GM23338 (cell line): Measurements from ENCODE around the gene COL1A2. TPM values are rescaled to one million over a fixed set of nuclear protein-coding genes. Genes with fewer than 3 reads are reported as not detected.

Experiments
- ATAC-seq: fragments of 200-7000 bp; cut with Tn5 transposase; 3 replicates; pipeline ENCODE4 v1.9.1; 2020
- DNase-seq: peaks from one replicate; pipeline ENCODE4 v3.0.0-alpha.2; 2015; ENCODE audit warnings: low spot score
- H2AFZ ChIP-seq: fragments of 200-600 bp; sonication (generic); 2 replicates; pipeline ENCODE4 v1.8.0; 2016; ENCODE audit warnings: antibody characterized with exemption, mild to moderate bottlenecking, moderate library complexity
- H3F3A ChIP-seq: fragments of 200-600 bp; sonication (generic); replicated peaks from 2 replicates; pipeline ENCODE4 v1.8.0; 2017; ENCODE audit warnings: antibody characterized with exemption, mixed run types, low read depth
- H3K27ac ChIP-seq: fragments of 200-600 bp; sonication (generic); 2 replicates; pipeline ENCODE4 v1.6.1; 2016; ENCODE audit warnings: low read depth
- H3K27me3 ChIP-seq: fragments of 200-600 bp; sonication (generic); 2 replicates; pipeline ENCODE4 v1.8.0; 2016; ENCODE audit warnings: mild to moderate bottlenecking, mixed run types, moderate library complexity; ENCODE audit not compliant: insufficient read depth
- H3K36me3 ChIP-seq: fragments of 200-600 bp; sonication (generic); 2 replicates; pipeline ENCODE4 v1.8.0; 2016; ENCODE audit warnings: mild to moderate bottlenecking; ENCODE audit not compliant: insufficient read depth
- H3K4me1 ChIP-seq: fragments of 200-600 bp; sonication (generic); 2 replicates; pipeline ENCODE4 v1.8.0; 2016; ENCODE audit warnings: mild to moderate bottlenecking, moderate library complexity; ENCODE audit not compliant: insufficient read depth
- H3K4me2 ChIP-seq: fragments of 200-600 bp; sonication (generic); 2 replicates; pipeline ENCODE4 v1.7.1; 2017; ENCODE audit warnings: mixed run types
- H3K4me3 ChIP-seq: fragments of 200-600 bp; sonication (generic); 2 replicates; pipeline ENCODE4 v1.6.1; 2016; ENCODE audit warnings: mixed run types
- H3K79me2 ChIP-seq: fragments of 200-600 bp; sonication (generic); replicated peaks from 2 replicates; pipeline ENCODE4 v1.8.0; 2017; ENCODE audit warnings: mild to moderate bottlenecking; ENCODE audit not compliant: insufficient read depth
- H3K9me2 ChIP-seq: fragments of 200-600 bp; sonication (generic); 2 replicates; pipeline ENCODE4 v1.8.0; 2017; ENCODE audit not compliant: insufficient read depth
- H4K20me1 ChIP-seq: fragments of 200-600 bp; sonication (generic); replicated peaks from 2 replicates; pipeline ENCODE4 v1.8.0; 2017; ENCODE audit warnings: mild to moderate bottlenecking; ENCODE audit not compliant: insufficient read depth
- H3K27ac Mint-ChIP-seq: 2 replicates; pipeline ENCODE4 v1.8.0; 2020; ENCODE audit warnings: inconsistent platforms, mild to moderate bottlenecking, moderate library complexity, mixed read lengths
- H3K27me3 Mint-ChIP-seq: 3 replicates; pipeline ENCODE4 v1.8.0; 2022; ENCODE audit warnings: low read depth, mild to moderate bottlenecking, moderate library complexity, mixed read lengths, inconsistent platforms; ENCODE audit not compliant: insufficient read depth, poor library complexity
- H3K36me3 Mint-ChIP-seq: 3 replicates; pipeline ENCODE4 v1.8.0; 2021; ENCODE audit warnings: low read depth, mild to moderate bottlenecking, inconsistent platforms, moderate library complexity, mixed read lengths
- H3K4me1 Mint-ChIP-seq: 3 replicates; pipeline ENCODE4 v1.8.0; 2020; ENCODE audit warnings: mild to moderate bottlenecking, inconsistent platforms, mixed read lengths
- H3K4me3 Mint-ChIP-seq: 3 replicates; pipeline ENCODE4 v1.8.0; 2021; ENCODE audit warnings: moderate library complexity, mild to moderate bottlenecking, inconsistent platforms, mixed read lengths
- H3K9me3 Mint-ChIP-seq: 3 replicates; pipeline ENCODE4 v1.8.0; 2020; ENCODE audit warnings: moderate library complexity, mild to moderate bottlenecking, inconsistent platforms, mixed read lengths
- EZH2 ChIP-seq: fragments of 200-600 bp; sonication (generic); IDR thresholded peaks from one replicate; pipeline ENCODE4 v1.8.0; 2017; ENCODE audit warnings: antibody characterized with exemption, mild to moderate bottlenecking, low read depth; ENCODE audit not compliant: unreplicated experiment
- EZH2phosphoT487 ChIP-seq: fragments of 200-600 bp; sonication (generic); IDR thresholded peaks from one replicate; pipeline ENCODE4 v1.8.1; 2018; ENCODE audit warnings: antibody characterized with exemption; ENCODE audit not compliant: unreplicated experiment
- NANOG ChIP-seq: IDR thresholded peaks from 2 replicates; pipeline ENCODE4 v1.6.1; 2016; ENCODE audit warnings: antibody characterized with exemption, borderline replicate concordance
- POLR2AphosphoS5 ChIP-seq: IDR thresholded peaks from 2 replicates; pipeline ENCODE4 v1.6.1; 2016; ENCODE audit warnings: antibody characterized with exemption, low read depth
- STAT1 ChIP-seq: IDR thresholded peaks from one replicate; pipeline ENCODE4 v1.6.1; 2016; ENCODE audit warnings: antibody characterized with exemption; ENCODE audit not compliant: unreplicated experiment
- ZNF331 ChIP-seq: fragments of 250-450 bp; sonication (Bioruptor Pico); IDR thresholded peaks from 2 replicates; pipeline ENCODE4 v1.5.0; 2020; ENCODE audit warnings: low read depth, mild to moderate bottlenecking, moderate library complexity
- polyA plus RNA-seq: library from polyadenylated mRNA; unstranded; fragments of >200 nt; fragmentation: Nextera tagmentation; extraction: Ambion mirVana; gene quantifications from 2 replicates; pipeline ENCODE4 v1.2.1, GENCODE V29; 2016
- total RNA-seq: library from RNA; depleted of rRNA; stranded (reverse); fragments of >200 nt; shearing (Covaris generic); gene quantifications from 2 replicates; pipeline ENCODE4 v1.2.3, GENCODE V29; 2014
- TF ChIP-seq, protein P1 (sequence below), 2 experiments: fragments of 200-600 bp in 1 of 2; sonication (generic) in 1 of 2; conservative IDR thresholded peaks; 2 replicates each; pipeline versions ENCODE4 v1.5.1 to v1.6.1; 2016 to 2017; ENCODE audit warnings: antibody characterized with exemption in 2 of 2, low read depth in 2 of 2, mild to moderate bottlenecking in 2 of 2, moderate library complexity in 1 of 2
- TF ChIP-seq, protein P2 (sequence below): fragments of 250-450 bp; sonication (Bioruptor Pico); IDR thresholded peaks from 2 replicates; pipeline ENCODE4 v1.5.0; 2020; ENCODE audit warnings: mild to moderate bottlenecking, moderate library complexity
- TF ChIP-seq, protein P3 (sequence below): IDR thresholded peaks from one replicate; pipeline ENCODE4 v1.6.1; 2018; ENCODE audit warnings: antibody characterized with exemption; ENCODE audit not compliant: unreplicated experiment
- TF ChIP-seq, protein P4 (sequence below): IDR thresholded peaks from 2 replicates; pipeline ENCODE4 v1.6.1; 2016; ENCODE audit warnings: antibody characterized with exemption

The COL1A2 gene
- total and polyA plus RNA-seq, 2 experiments from 2014 or later, result 32.0 to 67.0 TPM

DNA sequence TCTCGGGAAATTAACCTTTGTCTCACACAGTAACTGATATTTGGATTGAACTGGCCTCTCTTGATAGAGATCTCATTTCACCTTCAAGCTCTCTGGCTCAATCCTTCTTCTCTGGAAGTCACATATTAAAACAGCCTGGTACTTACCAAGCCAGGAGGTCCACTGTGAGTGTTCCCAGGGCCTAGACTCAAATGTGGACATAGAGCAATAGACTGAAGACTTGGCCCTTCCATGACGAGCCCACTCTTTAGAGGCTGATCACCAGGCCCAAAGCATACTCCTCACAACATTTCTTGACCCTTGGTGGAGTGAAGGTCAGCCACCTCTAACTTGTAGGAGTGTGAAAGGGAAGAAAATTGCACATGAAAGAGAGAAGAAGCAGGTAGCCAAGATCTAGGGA, 38.5 kb downstream of the COL1A2 start:
- Mint-ChIP-seq H3K9me3 (no peaks in the 10 kb centered on the region), H3K36me3 (peaks cover 9% of the 10 kb centered on the region; the same call in 2 of the 3 replicates), H3K27ac (no peak overlapping the region), H3K4me3 (no peak overlapping the region), H3K27me3 (no peaks in the 10 kb centered on the region), H3K4me1 (no peaks in the 10 kb centered on the region)
- peaks cover 7% of the 10 kb centered on the region; the same call in 1 of the 2 replicates for H3K36me3 ChIP-seq
- H3K4me3 ChIP-seq, result no peak overlapping the region
- H3K79me2 ChIP-seq, result no peaks in the 10 kb centered on the region
- TF ChIP-seq STAT1, result no peak
- DNase-seq, result no peak
- no peaks in the 10 kb centered on the region for H3K27me3 ChIP-seq
- H2AFZ ChIP-seq, result no peak overlapping the region
- no peak for ATAC-seq
- no peaks in the 10 kb centered on the region for H3F3A ChIP-seq
- no peaks in the 10 kb centered on the region for H3K4me1 ChIP-seq
- H3K9me2 ChIP-seq, result no peaks in the 10 kb centered on the region
- H3K27ac ChIP-seq, result no peak overlapping the region
- H3K4me2 ChIP-seq, result no peak overlapping the region
- H4K20me1 ChIP-seq, result no peaks in the 10 kb centered on the region

DNA sequence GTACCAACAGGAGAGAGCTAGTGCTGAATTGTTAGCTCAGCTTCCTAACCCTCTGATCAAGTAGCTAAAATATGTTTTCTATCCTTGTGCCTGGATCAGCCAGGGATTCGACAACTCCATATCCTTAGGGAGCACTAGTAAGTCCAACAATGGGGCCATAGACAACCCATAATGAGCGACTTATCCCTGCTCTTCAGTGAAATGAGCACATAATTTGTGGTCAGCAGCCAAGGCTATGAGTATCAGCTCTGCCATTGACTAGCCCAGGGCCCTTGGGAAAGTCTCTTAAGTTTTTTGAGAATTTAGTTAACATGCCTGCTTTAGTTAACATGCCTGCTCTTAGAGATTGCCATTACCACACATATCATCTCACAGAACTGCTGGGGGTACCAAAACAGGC, 39.3 kb downstream of the COL1A2 start:
- H3K27me3 ChIP-seq, result no peaks in the 10 kb centered on the region
- no peak for DNase-seq
- Mint-ChIP-seq H3K27ac (no peak overlapping the region), H3K4me3 (no peak overlapping the region), H3K9me3 (no peaks in the 10 kb centered on the region), H3K27me3 (no peaks in the 10 kb centered on the region), H3K4me1 (no peaks in the 10 kb centered on the region), H3K36me3 (peaks cover 3% of the 10 kb centered on the region; the same call in 2 of the 3 replicates)
- H3K27ac ChIP-seq, result no peak overlapping the region
- no peaks in the 10 kb centered on the region for H3K79me2 ChIP-seq
- no peaks in the 10 kb centered on the region for H3K9me2 ChIP-seq
- no peaks in the 10 kb centered on the region for H4K20me1 ChIP-seq
- H3K36me3 ChIP-seq, result peaks cover 2% of the 10 kb centered on the region; the same call in 1 of the 2 replicates
- H3F3A ChIP-seq, result no peaks in the 10 kb centered on the region
- no peak overlapping the region for H2AFZ ChIP-seq
- no peak overlapping the region for H3K4me2 ChIP-seq
- H3K4me1 ChIP-seq, result no peaks in the 10 kb centered on the region
- ATAC-seq, result no peak
- no peak overlapping the region for H3K4me3 ChIP-seq
- TF ChIP-seq ZNF331 (CRISPR knock-in tag), result no peak
- TF ChIP-seq, protein P1, sequence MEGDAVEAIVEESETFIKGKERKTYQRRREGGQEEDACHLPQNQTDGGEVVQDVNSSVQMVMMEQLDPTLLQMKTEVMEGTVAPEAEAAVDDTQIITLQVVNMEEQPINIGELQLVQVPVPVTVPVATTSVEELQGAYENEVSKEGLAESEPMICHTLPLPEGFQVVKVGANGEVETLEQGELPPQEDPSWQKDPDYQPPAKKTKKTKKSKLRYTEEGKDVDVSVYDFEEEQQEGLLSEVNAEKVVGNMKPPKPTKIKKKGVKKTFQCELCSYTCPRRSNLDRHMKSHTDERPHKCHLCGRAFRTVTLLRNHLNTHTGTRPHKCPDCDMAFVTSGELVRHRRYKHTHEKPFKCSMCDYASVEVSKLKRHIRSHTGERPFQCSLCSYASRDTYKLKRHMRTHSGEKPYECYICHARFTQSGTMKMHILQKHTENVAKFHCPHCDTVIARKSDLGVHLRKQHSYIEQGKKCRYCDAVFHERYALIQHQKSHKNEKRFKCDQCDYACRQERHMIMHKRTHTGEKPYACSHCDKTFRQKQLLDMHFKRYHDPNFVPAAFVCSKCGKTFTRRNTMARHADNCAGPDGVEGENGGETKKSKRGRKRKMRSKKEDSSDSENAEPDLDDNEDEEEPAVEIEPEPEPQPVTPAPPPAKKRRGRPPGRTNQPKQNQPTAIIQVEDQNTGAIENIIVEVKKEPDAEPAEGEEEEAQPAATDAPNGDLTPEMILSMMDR (conservative IDR thresholded peaks at IDR 0.05; ENCODE audit: low read depth in 2 of 2), result no peak
- TF ChIP-seq, protein P2, sequence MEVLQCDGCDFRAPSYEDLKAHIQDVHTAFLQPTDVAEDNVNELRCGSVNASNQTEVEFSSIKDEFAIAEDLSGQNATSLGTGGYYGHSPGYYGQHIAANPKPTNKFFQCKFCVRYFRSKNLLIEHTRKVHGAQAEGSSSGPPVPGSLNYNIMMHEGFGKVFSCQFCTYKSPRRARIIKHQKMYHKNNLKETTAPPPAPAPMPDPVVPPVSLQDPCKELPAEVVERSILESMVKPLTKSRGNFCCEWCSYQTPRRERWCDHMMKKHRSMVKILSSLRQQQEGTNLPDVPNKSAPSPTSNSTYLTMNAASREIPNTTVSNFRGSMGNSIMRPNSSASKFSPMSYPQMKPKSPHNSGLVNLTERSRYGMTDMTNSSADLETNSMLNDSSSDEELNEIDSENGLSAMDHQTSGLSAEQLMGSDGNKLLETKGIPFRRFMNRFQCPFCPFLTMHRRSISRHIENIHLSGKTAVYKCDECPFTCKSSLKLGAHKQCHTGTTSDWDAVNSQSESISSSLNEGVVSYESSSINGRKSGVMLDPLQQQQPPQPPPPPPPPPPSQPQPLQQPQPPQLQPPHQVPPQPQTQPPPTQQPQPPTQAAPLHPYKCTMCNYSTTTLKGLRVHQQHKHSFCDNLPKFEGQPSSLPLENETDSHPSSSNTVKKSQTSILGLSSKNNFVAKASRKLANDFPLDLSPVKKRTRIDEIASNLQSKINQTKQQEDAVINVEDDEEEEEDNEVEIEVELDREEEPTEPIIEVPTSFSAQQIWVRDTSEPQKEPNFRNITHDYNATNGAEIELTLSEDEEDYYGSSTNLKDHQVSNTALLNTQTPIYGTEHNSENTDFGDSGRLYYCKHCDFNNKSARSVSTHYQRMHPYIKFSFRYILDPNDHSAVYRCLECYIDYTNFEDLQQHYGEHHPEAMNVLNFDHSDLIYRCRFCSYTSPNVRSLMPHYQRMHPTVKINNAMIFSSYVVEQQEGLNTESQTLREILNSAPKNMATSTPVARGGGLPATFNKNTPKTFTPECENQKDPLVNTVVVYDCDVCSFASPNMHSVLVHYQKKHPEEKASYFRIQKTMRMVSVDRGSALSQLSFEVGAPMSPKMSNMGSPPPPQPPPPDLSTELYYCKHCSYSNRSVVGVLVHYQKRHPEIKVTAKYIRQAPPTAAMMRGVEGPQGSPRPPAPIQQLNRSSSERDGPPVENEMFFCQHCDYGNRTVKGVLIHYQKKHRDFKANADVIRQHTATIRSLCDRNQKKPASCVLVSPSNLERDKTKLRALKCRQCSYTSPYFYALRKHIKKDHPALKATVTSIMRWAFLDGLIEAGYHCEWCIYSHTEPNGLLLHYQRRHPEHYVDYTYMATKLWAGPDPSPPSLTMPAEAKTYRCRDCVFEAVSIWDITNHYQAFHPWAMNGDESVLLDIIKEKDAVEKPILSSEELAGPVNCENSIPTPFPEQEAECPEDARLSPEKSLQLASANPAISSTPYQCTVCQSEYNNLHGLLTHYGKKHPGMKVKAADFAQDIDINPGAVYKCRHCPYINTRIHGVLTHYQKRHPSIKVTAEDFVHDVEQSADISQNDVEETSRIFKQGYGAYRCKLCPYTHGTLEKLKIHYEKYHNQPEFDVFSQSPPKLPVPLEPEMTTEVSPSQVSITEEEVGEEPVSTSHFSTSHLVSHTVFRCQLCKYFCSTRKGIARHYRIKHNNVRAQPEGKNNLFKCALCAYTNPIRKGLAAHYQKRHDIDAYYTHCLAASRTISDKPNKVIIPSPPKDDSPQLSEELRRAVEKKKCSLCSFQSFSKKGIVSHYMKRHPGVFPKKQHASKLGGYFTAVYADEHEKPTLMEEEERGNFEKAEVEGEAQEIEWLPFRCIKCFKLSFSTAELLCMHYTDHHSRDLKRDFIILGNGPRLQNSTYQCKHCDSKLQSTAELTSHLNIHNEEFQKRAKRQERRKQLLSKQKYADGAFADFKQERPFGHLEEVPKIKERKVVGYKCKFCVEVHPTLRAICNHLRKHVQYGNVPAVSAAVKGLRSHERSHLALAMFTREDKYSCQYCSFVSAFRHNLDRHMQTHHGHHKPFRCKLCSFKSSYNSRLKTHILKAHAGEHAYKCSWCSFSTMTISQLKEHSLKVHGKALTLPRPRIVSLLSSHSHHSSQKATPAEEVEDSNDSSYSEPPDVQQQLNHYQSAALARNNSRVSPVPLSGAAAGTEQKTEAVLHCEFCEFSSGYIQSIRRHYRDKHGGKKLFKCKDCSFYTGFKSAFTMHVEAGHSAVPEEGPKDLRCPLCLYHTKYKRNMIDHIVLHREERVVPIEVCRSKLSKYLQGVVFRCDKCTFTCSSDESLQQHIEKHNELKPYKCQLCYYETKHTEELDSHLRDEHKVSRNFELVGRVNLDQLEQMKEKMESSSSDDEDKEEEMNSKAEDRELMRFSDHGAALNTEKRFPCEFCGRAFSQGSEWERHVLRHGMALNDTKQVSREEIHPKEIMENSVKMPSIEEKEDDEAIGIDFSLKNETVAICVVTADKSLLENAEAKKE (CRISPR knock-in tag), result no peak
- TF ChIP-seq, protein P3, sequence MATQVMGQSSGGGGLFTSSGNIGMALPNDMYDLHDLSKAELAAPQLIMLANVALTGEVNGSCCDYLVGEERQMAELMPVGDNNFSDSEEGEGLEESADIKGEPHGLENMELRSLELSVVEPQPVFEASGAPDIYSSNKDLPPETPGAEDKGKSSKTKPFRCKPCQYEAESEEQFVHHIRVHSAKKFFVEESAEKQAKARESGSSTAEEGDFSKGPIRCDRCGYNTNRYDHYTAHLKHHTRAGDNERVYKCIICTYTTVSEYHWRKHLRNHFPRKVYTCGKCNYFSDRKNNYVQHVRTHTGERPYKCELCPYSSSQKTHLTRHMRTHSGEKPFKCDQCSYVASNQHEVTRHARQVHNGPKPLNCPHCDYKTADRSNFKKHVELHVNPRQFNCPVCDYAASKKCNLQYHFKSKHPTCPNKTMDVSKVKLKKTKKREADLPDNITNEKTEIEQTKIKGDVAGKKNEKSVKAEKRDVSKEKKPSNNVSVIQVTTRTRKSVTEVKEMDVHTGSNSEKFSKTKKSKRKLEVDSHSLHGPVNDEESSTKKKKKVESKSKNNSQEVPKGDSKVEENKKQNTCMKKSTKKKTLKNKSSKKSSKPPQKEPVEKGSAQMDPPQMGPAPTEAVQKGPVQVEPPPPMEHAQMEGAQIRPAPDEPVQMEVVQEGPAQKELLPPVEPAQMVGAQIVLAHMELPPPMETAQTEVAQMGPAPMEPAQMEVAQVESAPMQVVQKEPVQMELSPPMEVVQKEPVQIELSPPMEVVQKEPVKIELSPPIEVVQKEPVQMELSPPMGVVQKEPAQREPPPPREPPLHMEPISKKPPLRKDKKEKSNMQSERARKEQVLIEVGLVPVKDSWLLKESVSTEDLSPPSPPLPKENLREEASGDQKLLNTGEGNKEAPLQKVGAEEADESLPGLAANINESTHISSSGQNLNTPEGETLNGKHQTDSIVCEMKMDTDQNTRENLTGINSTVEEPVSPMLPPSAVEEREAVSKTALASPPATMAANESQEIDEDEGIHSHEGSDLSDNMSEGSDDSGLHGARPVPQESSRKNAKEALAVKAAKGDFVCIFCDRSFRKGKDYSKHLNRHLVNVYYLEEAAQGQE, result no peak
- TF ChIP-seq EZH2phosphoT487, result no peak
- TF ChIP-seq NANOG, result no peak
- TF ChIP-seq, protein P4, sequence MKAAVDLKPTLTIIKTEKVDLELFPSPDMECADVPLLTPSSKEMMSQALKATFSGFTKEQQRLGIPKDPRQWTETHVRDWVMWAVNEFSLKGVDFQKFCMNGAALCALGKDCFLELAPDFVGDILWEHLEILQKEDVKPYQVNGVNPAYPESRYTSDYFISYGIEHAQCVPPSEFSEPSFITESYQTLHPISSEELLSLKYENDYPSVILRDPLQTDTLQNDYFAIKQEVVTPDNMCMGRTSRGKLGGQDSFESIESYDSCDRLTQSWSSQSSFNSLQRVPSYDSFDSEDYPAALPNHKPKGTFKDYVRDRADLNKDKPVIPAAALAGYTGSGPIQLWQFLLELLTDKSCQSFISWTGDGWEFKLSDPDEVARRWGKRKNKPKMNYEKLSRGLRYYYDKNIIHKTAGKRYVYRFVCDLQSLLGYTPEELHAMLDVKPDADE, result no peak
- no peak for TF ChIP-seq EZH2
- TF ChIP-seq POLR2AphosphoS5, result no peak
